ENCODE data around the gene RILPL2.
"Not testable (repeated sequence)": the region's sequence is repeated elsewhere in the genome, so short reads cannot be mapped to it uniquely, and the experiment has no call there.

The RILPL2 gene, protein sequence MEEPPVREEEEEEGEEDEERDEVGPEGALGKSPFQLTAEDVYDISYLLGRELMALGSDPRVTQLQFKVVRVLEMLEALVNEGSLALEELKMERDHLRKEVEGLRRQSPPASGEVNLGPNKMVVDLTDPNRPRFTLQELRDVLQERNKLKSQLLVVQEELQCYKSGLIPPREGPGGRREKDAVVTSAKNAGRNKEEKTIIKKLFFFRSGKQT

DNA sequence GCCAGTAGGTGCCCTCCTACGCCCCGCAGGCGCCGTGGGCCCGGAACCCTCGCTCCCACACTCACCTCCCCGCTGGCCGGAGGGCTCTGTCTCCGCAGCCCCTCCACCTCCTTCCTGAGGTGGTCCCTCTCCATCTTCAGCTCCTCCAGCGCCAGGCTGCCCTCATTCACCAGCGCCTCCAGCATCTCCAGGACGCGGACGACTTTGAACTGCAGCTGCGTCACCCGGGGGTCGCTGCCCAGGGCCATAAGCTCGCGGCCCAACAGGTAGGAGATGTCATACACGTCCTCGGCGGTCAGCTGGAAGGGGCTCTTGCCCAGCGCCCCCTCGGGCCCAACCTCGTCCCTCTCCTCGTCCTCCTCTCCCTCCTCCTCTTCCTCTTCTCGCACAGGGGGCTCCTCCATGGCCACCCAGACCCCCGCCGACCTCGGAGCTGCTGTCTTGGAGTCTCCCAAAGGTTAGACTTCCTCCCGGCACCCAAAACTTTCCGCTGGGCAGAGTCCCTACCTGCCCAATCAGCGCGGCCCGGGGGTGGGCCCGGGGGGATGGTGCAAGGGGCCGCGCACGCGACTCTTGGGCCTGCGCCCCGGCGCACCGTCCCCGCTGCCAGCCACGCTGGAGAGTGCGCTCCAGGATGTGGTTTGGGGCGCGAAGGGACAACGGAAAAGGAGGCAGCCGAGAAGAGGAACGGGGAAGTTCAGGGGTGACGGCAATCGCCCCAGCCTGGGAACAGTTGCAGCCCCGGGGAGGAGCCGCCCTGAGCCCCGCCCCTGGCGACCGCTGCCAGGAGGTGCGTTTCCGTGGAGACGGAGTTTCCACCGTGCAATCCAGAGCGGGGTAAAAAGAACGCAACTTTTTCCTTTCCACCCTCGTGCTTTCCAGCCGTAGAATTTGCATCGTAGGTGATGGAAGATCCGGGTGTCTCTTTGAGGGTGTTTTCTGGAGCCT is at the start of gene RILPL2:
RILPL2 (minus strand) TSS at position 668 of the 948 bp plus-strand sequence; CDS start at position 404, 264 bp downstream.
- peak; percentile 88 to 93 for DNase-seq (ENCODE audit: low read depth in 2 of 2)

DNA sequence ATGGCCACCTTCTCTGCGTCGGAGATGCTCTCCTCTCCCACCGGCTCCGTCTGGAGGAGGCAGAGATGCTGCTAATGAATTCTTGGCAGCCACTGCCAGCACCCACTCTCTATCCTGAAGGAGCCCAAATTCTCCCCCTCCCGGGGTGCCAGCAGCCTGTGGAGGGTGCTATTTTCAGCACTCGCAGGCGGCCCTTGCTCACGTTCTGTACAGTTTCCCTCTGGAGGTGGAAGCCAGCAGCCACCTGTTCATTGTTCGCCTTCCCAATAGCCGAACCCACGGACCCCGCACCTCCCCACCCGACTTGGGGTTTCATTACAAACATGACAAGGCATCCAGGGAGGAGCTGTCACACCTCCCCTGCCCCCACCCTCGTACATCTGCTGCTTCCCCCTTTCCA is 49.3 kb upstream of the RILPL2 start:
- DNase-seq (ENCODE audit: low read depth in 2 of 2): no peak

DNA sequence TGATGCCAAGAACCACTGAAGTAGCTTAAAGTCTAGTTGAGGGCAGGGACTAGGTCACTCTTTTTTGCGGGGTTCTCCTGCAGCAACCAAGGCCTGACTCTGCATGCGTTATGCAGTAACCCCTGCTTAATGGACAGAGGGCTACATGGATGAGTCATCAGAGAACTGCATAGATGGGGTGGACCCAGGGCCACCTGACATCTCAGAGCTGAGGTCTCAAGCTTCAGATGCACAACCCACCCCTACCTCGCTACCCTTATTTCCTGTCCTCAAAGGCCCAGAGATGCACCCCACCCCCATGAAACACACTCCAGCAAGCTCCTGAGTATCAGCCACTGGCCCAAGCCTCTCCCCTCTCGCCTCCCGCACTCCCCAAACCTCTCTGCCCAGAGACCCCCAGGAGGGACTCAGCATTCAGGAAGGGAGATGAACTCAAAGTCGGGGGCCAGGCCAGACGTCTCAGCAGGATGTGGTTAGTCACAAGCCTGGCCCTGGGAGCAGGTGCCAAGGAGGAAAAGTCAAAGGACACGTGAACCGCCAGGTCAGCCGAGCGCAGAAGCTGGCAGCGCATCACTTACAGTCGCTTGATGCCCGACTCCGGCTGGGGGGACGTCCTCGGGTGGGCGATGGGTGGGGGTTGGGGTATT is 47.2 kb upstream of the RILPL2 start:
- DNase-seq (ENCODE audit: low read depth in 2 of 2): no peak

DNA sequence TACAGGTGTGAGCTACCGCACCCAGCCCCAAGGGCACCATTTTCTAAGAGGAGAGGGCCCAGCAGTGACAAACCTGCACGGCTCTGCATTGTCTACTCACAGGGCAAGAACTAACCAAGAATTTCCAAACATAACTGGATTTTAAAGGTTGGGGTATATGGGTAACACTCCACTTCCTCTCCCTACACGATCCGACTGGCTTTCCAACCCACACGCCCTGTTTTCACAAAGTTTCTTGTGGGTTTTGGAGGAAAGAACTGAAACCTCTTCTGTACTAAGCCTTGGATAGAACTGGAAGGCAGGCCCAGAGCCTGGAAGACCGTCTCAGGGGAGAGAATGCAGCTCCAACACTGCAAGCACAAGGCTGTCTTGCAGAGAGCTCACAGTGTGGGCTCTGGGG is 46.4 kb upstream of the RILPL2 start:
- DNase-seq (ENCODE audit: low read depth in 2 of 2): no peak

DNA sequence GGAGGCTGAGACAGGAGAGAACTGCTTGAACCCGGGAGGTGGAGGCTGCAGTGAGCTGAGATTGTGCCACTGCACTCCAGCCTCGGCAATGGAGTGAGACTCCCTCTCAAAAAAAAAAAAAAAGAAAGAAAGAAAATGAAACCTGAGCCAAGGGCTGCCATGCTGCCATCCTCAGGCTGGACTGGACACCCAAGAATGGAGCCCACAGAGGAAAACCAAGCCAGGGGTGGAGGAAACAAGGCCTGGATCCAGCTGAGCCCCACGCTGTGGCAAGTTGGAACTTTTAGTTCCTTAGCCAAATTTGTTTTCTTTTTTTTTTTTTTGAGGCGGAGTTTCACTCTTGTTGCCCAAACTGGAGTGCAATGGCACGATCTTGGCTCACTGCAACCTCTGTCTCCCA is 44.8 kb upstream of the RILPL2 start:
- DNase-seq (ENCODE audit: low read depth in 2 of 2): not testable (repeated sequence)

DNA sequence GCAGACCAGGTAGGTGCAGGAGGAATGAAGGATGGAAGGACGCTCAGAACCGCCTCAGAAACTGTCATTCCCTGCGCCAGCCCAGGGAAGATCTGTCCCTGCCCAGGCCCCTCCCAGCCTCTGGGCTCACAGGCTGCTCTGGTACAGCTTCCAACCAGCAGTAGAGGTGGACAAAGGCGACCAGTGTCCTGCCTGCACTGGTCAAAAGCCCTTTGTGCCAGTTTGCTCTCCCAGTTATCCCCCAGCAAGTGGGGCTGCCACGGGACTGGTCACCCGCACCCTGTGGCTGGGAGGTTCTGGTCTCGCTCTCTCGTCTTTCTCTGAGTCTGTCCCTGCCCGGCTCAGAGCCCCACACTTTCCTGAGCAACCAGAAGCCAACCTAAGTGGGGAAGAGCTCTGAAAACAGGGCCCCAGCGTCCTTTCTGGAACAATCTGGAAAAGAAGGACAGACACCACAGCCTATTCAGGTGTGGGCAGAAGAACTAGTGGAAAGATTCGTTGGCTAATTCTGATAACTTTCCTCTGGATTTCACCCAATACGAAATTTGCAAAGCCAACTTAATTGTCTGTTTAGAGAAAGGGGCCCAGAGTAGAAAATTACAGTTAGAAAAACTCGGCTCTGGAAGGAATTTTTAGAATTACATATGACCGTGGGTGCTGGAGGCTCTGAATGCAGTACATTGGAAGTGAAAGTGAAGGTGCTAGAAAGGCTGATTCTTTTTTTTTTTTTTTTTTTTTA is 43.1 kb upstream of the RILPL2 start:
- DNase-seq (ENCODE audit: low read depth in 2 of 2): no peak

DNA sequence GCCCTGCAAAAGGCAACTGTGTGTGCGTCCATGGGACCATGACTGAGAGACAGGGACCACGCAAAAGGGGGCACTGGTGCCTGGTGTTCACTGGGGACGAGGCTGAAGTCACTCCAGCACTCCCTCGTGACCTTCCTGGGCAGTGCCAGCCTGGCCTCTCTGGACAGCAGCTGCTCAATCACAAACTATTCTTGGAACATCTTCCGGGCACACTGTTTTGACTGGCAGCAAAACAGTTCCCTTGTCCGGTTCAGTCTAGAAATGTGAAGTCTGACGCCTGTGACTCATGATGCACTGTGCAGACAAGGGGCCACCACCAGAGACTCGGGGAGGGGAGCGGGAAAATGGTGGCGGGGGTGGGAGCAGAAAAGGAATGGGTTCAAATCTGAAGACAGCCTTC is 42.3 kb upstream of the RILPL2 start:
- no peak for DNase-seq (ENCODE audit: low read depth in 2 of 2)

DNA sequence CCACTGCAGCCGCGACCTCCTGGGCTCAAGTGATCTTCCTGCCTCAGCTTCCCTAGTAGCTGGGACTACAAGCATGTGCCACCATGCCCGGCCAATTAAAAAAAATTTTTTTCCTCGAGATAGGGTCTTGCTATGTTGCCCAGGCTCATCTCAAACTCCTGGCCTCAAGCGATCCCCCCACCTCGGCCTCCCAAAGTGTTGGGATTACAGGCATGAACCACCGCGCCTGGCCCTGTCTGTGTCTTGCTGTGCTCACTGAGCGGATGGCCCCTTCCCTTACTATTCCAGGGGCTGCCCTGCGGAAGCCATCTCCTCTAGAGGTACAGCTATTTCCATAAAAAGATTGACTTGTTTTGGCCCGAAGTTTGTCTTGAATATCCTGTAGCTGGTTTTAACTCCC is 41.6 kb upstream of the RILPL2 start:
- DNase-seq (ENCODE audit: low read depth in 2 of 2): no peak

DNA sequence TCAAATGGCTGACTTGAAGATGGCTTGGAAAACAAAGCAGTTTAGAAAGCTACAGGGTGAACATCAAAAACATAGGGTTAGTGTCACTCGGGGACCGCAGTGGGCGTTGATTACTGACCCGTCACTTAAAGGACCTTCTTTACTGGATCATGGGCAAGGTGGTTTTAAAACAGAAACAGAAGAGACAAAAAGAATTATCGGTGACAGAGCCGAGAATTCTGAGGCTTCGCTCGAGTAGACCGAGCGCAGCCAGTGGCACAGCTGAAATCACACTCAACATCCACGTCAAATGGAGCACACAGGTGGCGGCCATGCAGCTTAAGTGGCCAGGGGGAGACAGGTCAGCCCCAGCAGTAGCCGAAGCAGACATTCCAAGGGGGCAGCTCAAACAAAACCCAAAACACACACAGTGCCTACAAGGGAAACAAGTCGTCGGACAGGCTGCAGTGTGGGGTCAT is 38.8 kb upstream of the RILPL2 start:
- DNase-seq (ENCODE audit: low read depth in 2 of 2): no peak

DNA sequence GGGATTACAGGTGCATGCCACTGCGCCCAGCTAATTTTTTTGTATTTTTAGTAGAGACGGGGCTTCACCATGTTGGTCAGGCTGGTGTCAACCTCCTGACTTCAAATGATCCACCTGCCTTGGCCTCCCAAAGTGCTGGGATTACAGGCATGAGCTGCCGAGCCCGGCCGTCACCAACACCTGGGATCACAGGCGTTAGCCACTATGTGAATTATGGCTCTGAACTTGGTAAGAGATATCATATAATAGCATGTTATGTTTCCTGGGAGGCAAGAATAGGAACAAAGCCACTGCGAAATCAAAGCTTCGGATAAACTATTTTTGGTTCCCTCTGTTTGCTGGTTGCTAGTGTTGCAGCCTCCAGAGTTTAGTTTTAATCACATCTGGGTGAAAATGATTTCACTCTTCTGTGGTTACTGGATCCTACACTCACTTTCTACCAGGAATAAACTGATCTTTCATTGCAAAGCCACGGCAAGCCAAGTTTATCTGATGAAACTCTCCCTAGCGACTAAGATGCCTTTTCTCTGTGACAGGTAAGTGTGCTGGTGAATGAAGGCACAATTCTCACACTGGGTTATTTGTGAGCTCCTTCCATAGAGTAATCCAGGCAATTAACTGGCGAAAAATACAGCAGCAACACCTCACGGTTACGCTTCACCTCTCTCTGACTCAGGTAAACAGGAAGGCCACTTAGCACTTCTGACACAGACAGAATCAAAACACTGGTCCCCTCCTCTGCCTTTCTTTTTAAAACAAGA is 38.2 kb upstream of the RILPL2 start:
- DNase-seq (ENCODE audit: low read depth in 2 of 2): no peak

DNA sequence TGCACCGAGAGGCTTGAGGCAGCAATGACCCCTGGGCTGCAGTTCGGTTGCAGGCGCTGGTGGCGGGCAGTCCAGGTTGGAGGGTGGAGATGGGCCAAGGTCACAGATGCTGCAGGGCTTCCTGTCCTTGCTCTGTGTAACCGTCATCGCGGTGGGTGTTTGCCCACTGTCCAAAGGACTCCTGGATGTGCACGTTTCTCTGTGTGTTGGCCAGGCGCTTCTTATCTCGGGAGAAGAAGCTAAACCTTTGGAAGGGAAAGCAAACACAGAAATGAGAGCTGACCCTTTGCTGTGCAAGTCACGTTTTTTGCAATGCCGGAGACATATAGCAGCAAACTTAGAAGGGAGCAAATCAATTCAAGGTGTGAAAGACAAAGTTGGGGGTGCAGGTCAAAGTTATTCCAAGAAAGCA is 36.0 kb upstream of the RILPL2 start:
- no peak for DNase-seq (ENCODE audit: low read depth in 2 of 2)

DNA sequence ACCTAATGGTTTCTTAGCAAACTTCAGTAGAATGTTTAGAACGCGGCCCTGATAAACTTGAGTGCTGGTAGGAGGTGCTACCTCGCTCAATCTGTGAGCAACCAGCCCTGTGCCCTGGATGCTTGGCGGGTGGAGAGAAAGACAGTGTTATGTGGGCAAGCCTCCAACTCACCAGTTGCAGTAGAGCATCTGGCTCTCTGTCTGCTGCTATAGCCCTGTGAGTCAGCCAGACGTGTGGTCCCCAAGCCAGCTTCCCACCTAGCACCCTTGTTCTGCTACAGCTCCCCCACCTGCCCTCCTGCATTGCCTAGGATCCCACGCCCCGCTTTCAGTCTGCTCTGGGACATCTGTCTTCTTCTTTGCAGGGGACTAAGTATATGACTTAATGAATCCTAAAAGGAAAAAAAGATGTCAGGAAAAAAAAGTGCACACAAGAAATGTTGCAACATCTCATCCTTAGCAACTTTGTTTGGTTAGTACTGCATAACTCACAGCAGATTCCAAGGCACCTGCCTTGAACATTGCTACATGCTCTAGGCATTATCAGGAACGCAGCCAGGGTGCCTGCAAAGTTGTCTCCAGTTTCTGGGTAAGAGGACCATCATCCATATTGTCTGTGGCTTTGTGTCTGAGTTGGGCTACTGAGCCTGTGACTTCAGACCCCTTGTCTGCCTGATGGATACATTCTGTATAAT is 35.0 kb upstream of the RILPL2 start:
- no peak for DNase-seq (ENCODE audit: low read depth in 2 of 2)

DNA sequence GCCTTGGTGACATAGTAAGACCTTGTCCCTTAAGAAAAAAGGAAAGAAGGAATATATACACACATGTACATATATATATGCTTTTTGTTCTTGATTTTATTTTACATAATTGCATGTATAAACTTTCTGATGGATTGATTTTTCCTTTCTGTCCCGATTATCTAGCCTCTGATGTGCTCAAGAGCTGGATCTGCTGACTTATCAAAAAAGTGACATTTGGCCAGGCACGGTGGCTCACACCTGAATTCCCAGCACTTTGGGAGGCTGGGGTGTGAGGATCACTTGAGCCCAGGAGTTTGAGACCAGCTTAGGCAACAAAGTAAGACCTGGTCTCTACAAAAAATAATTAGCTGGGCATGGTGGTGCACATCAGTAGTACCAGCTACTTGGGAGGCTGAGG is 33.5 kb upstream of the RILPL2 start:
- no peak for DNase-seq (ENCODE audit: low read depth in 2 of 2)

DNA sequence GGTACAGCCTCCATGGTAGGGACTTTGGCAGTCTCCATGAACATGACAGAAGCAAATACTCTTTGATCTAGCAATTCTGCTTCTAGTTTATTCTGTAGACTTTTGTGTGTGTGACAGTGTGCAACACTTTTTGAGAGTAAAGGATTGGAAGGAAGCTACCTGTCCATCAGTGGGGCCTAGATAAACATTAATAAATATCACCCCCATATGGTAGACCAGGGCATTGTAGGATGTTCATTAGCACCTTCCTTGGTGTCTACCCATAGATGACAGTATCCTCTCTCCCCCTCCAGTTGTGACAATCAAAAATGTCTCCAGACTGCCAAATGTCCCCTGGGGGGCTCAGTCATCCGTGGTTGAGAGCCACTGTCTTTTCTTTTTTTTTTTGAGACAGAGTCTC is 32.3 kb upstream of the RILPL2 start:
- DNase-seq (ENCODE audit: low read depth in 2 of 2): no peak

DNA sequence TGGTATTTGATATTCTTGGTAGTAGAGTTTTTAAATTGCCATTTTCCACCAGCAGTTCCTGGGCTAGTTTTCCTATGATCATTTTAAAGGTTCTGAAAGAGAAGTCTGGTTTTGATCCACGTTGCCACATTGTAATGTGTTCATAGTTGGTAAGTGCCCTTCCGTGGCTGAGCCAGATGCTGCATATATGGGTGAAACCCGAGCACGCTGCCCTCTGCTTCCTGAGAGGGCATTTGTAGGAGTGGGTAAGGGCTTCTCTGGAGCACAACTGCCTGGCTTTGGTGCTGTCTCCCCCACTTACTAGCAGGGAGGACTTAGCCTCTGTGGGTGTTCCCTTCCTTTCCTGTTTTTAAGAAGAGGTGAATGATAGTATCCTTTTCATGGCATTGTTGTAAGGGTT is 28.6 kb upstream of the RILPL2 start:
- no peak for DNase-seq (ENCODE audit: low read depth in 2 of 2)

DNA sequence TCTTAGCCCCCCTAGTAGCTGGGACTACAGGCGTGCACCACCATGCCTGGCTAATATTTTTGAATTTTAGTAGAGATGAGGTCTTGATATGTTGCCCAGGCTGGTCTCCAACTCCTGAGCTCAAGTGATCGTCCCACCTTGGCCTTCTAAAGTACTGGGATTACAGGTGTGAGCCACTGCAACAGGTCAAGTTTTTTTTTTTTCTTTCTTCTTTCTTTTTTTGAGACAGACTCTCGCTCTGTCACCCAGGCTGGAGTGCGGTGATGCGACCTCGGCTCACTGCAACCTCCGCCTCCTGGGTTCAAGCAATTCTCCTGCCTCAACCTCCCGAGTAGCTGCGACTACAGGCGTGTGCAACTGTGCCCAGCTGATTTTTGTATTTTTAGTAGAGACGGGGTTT is 26.7 kb upstream of the RILPL2 start:
- not testable (repeated sequence) for DNase-seq (ENCODE audit: low read depth in 2 of 2)

DNA sequence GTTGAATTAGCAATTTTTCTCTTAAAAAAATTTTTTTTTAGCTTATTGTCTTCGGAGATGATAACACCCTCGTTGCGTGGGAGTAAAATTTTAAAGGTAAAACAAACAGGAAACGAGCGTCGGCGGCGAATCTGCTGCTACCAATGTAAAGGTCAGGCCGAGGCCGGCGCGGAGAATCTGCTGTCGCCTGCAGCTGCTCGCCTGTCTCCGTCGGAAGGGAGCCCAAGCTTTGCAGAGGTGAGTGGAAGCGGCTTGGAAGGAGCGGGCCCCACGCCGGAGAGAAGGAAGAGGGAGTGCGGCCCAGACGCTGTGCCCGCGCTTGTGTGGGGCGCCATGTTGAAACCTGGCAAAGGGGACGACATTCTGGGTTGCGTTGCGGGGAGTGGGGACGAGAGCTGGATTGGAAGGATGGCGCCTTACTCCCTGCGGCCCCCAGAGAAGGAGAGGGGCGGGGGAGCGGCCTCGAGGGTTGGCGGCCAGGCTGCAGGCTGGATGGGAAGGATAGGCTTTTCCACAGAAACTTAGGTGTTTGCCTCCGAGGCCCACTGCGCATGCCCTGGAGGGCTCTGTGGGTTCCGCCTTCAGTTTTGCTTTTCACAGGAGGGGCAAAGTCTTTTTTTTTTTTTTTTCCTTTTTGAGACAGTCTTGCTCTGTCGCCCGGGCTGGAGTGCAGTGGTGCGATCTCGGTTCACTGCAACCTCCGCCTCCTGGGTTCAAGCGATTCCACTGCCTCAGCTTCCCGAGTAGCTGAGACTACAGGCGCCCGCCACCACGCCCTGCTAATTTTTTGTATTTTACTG is 21.7 kb upstream of the RILPL2 start, which contains the start of gene SNRNP35:
SNRNP35 (plus strand) TSS at position 160 of the 800 bp plus-strand sequence. CDS start 7,402 bp downstream, outside the sequence.
- peak; percentile 69 to 75 for DNase-seq (ENCODE audit: low read depth in 2 of 2)

DNA sequence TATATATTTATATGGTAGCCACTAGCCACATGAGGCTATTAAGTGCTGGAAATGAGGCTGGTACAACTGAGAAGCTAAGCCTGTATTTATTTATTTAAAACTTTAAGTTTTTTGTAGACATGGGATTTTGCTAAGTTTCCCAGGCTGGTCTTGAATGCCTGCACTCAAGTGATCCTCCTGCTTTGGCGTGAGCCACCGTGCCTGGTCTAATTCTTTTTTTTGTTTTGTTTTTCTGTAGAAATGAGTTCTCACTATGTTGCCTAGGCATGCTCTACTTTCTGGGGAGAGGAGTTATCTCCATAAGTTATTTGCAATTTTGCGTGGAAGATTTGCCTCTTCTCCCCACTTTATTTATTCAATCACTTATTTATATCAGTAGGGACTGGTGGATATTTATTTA is 16.7 kb upstream of the RILPL2 start:
- no peak for DNase-seq (ENCODE audit: low read depth in 2 of 2)

DNA sequence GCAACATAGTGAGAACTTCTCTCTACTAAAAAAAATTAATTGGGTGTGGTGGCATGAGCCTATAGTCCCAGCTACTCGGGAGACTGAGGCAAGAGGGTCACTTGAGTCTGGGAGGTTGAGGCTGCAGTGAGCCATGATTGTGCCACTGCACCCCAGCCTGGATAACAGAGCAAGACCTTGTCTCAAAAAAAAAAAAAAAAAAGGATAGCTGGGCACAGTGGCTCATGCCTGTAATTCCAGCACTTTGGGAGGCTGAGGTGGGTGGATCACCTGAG is 15.7 kb upstream of the RILPL2 start:
- DNase-seq (ENCODE audit: low read depth in 2 of 2): not testable (repeated sequence)

DNA sequence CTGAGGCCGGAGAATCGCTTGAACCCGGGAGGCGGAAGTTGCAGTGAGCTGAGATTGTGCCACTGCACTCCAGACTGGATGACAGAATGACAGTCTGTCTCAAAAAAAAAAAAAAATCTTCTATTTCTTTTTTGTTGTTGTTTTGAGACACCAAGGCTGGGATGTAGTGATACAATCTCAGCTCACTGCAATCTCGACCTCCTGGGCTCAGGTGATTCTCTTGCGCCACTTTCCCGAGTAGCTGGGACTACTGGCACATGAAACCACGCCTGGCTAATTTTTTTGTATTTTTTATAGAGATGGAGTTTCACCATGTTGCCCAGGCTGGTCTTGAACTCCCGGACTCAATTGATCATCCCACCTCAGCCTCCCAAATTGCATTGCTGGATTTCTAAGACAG is 14.2 kb upstream of the RILPL2 start:
- no peak for DNase-seq (ENCODE audit: low read depth in 2 of 2)
